CD14-positive monocyte (primary cell): ENCODE measurements around the gene ALLC. TPM values are rescaled to one million over a fixed set of nuclear protein-coding genes. Genes with fewer than 3 reads are reported as not detected.

Source experiments
- DNase-seq, 3 donors: peaks; one replicate each; pipeline ENCODE4 v3.0.0-alpha.2; 2011 to 2022
- H2AFZ ChIP-seq: 2 replicates; pipeline ENCODE4 v1.6.0; 2012; ENCODE audit warnings: mild to moderate bottlenecking, low read depth, low read length, inconsistent platforms; ENCODE audit not compliant: insufficient read depth, poor library complexity, severe bottlenecking
- H3K27ac ChIP-seq, 2 donors: 1 replicate in 1 of 2; 2 replicates in 1 of 2; pipeline ENCODE4 v1.5.1; 2012 to 2013; ENCODE audit warnings: low read length in 2 of 2, control low read depth in 1 of 2, inconsistent platforms in 1 of 2, low read depth in 1 of 2, mild to moderate bottlenecking in 1 of 2
- H3K27me3 ChIP-seq, 2 donors: one replicate each; pipeline versions ENCODE4 v1.6.0 to v1.6.1; 2011 to 2013; ENCODE audit warnings: low read length in 2 of 2; ENCODE audit not compliant: control insufficient read depth in 2 of 2, insufficient read depth in 2 of 2
- H3K36me3 ChIP-seq, 2 donors: replicated peaks in 1 of 2; 1 replicate in 1 of 2; 2 replicates in 1 of 2; pipeline versions ENCODE4 v1.5.1 to v1.6.1; 2012 to 2013; ENCODE audit warnings: low read length in 2 of 2, control low read depth in 1 of 2, inconsistent platforms in 1 of 2, mild to moderate bottlenecking in 1 of 2; ENCODE audit not compliant: insufficient read depth in 2 of 2, control insufficient read depth in 1 of 2
- H3K4me1 ChIP-seq, 2 donors: 1 replicate in 1 of 2; 2 replicates in 1 of 2; pipeline versions ENCODE4 v1.5.1 to v1.6.1; 2012 to 2013; ENCODE audit warnings: low read length in 2 of 2, control low read depth in 1 of 2, inconsistent platforms in 1 of 2, mild to moderate bottlenecking in 1 of 2, moderate library complexity in 1 of 2; ENCODE audit not compliant: insufficient read depth in 2 of 2, control insufficient read depth in 1 of 2
- H3K4me2 ChIP-seq: replicated peaks from 2 replicates; pipeline ENCODE3; 2012; ENCODE audit warnings: low read length, moderate library complexity, mild to moderate bottlenecking; ENCODE audit not compliant: poor library complexity, severe bottlenecking; ENCODE audit errors: extremely low read depth
- H3K4me3 ChIP-seq, 3 experiments: fragments of 200-600 bp in 1 of 3; sonication (generic) in 1 of 3; replicated peaks in 1 of 3; 1 replicate in 2 of 3; 2 replicates in 1 of 3; pipeline ENCODE4 v1.5.1; 2011 to 2013; ENCODE audit warnings: low read length in 3 of 3, mild to moderate bottlenecking in 3 of 3, control low read depth in 2 of 3, low read depth in 2 of 3, inconsistent platforms in 1 of 3, moderate library complexity in 1 of 3
- H3K79me2 ChIP-seq: 2 replicates; pipeline ENCODE4 v1.6.0; 2012; ENCODE audit warnings: mild to moderate bottlenecking, control low read depth, inconsistent platforms, low read length, moderate library complexity; ENCODE audit not compliant: insufficient read depth
- H3K9ac ChIP-seq: 2 replicates; pipeline ENCODE4 v1.6.0; 2017; ENCODE audit warnings: low read length, mild to moderate bottlenecking; ENCODE audit not compliant: insufficient read depth, poor library complexity, severe bottlenecking
- H3K9me3 ChIP-seq, 2 donors: replicated peaks in 1 of 2; 1 replicate in 1 of 2; 2 replicates in 1 of 2; pipeline versions ENCODE4 v1.5.1 to v1.6.1; 2012 to 2013; ENCODE audit warnings: low read length in 2 of 2, control low read depth in 1 of 2; ENCODE audit not compliant: control insufficient read depth in 1 of 2, insufficient read depth in 1 of 2
- H4K20me1 ChIP-seq: 2 replicates; pipeline ENCODE4 v1.6.0; 2012; ENCODE audit warnings: mild to moderate bottlenecking, low read length, control low read depth, moderate library complexity; ENCODE audit not compliant: insufficient read depth
- H3K27ac Mint-ChIP-seq, 7 donors: one replicate each; pipeline ENCODE4 v1.8.0; 2020; ENCODE audit warnings: mild to moderate bottlenecking in 7 of 7, mixed read lengths in 7 of 7, moderate library complexity in 6 of 7, inconsistent platforms in 2 of 7
- H3K27me3 Mint-ChIP-seq, 3 donors: one replicate each; pipeline ENCODE4 v1.8.0; 2021 to 2022; ENCODE audit warnings: low read depth in 3 of 3, mild to moderate bottlenecking in 3 of 3, mixed read lengths in 3 of 3, moderate library complexity in 3 of 3, inconsistent platforms in 1 of 3
- H3K36me3 Mint-ChIP-seq, 2 donors: one replicate each; pipeline ENCODE4 v1.8.0; 2020; ENCODE audit warnings: mixed read lengths in 2 of 2, inconsistent platforms in 1 of 2, mild to moderate bottlenecking in 1 of 2
- H3K4me1 Mint-ChIP-seq: one replicate; pipeline ENCODE4 v1.8.0; 2020; ENCODE audit warnings: mild to moderate bottlenecking, mixed read lengths
- H3K4me3 Mint-ChIP-seq, 2 donors: one replicate each; pipeline ENCODE4 v1.8.0; 2020; ENCODE audit warnings: mild to moderate bottlenecking in 2 of 2, mixed read lengths in 2 of 2, moderate library complexity in 1 of 2
- H3K9me3 Mint-ChIP-seq, 7 donors: one replicate each; pipeline ENCODE4 v1.8.0; 2020 to 2022; ENCODE audit warnings: mixed read lengths in 7 of 7, mild to moderate bottlenecking in 6 of 7, moderate library complexity in 6 of 7, inconsistent platforms in 2 of 7
- WGBS: methylation state at CpG from one replicate; pipeline ENCODE4 v1.1.5; 2013; ENCODE audit warnings: missing lambda C conversion rate; ENCODE audit not compliant: insufficient coverage; 5-methylcytosine and 5-hydroxymethylcytosine counted together
- intact Hi-C, 2 donors: fragments of 100-400 bp; cut with micrococcal nuclease; formaldehyde crosslinking; loops; one replicate each; pipeline versions ENCODE4 v1.15.0 to v1.15.1; 2023
- polyA plus RNA-seq, 3 donors: library from polyadenylated mRNA; depleted of rRNA in 1 of 3; unstranded in 2 of 3; stranded (reverse) in 1 of 3; fragments of 300-500 nt in 2 of 3; fragments of >200 nt in 1 of 3; fragmentation: Illumina TruSeq in 2 of 3; gene quantifications; 1 replicate in 2 of 3; 2 replicates in 1 of 3; pipeline ENCODE4 v1.2.3, GENCODE V29; 2012 to 2021
- TF ChIP-seq, protein P1 (sequence below): fragments of 200-600 bp; IDR thresholded peaks from one replicate; pipeline ENCODE4 v1.8.0; 2022; ENCODE audit warnings: antibody characterized with exemption, mild to moderate bottlenecking

Gene ALLC
- polyA plus RNA-seq, 3 donors: not detected

DNA sequence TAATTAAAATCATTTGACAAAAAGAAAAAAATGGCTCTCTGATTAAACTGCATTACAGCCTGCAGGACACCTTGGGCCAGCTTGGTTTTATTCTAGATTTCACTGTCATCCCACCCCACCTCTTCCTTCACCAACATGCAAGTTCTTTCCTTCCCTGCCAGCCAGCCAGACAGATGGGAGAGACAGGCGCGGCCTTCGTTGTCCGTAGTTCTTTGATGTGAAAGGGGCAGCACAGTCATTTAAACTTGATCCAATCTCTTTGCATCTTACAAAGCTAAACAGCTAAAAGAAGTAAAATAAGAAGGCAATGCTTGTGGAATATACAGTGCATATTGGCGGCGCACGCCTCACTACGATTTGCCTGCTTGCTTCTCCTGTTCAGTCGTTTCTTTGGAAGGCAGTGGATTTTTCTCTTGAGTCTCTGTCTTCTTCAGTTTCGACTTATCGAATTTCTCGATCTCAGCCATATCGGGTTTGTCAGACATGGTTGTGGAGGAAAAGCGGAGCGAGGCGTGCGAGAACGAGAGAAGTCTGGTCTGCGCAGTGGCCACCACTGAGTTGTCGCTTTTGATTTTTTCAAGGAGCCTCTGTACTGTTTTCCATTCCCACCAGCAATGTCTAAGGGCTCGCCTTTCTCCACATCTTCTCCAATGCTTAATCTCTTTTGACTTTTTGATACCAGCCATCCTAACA lies 40.7 kb upstream of the ALLC start:
- Mint-ChIP-seq H3K9me3 (peaks cover 13 to 37% (median 27%) of the 10 kb centered on the region in 7 donors), H3K27me3 (peaks cover 0 to 1% (median 0%) of the 10 kb centered on the region in 3 donors), H3K36me3 (no peaks in the 10 kb centered on the region), H3K4me3 (no peak overlapping the region), H3K4me1 (no peaks in the 10 kb centered on the region), H3K27ac (peak overlapping the region in 1 of 7 donors; percentile 75)
- Histone ChIP-seq H3K9ac (no peak overlapping the region), H3K4me1 (no peaks in the 10 kb centered on the region), H2AFZ (no peak overlapping the region), H3K27ac (no peak overlapping the region), H3K4me3 (no peak overlapping the region), H3K4me2 (no peak overlapping the region), H3K27me3 (no peaks in the 10 kb centered on the region), H3K79me2 (no peaks in the 10 kb centered on the region), H3K9me3 (peaks cover 0 to 13% of the 10 kb centered on the region in 2 donors), H3K36me3 (no peaks in the 10 kb centered on the region), H4K20me1 (no peaks in the 10 kb centered on the region)
- no peak for DNase-seq
- WGBS: 97% methylated on average over 8 of the region's 21 CpGs
- TF ChIP-seq, protein P1, sequence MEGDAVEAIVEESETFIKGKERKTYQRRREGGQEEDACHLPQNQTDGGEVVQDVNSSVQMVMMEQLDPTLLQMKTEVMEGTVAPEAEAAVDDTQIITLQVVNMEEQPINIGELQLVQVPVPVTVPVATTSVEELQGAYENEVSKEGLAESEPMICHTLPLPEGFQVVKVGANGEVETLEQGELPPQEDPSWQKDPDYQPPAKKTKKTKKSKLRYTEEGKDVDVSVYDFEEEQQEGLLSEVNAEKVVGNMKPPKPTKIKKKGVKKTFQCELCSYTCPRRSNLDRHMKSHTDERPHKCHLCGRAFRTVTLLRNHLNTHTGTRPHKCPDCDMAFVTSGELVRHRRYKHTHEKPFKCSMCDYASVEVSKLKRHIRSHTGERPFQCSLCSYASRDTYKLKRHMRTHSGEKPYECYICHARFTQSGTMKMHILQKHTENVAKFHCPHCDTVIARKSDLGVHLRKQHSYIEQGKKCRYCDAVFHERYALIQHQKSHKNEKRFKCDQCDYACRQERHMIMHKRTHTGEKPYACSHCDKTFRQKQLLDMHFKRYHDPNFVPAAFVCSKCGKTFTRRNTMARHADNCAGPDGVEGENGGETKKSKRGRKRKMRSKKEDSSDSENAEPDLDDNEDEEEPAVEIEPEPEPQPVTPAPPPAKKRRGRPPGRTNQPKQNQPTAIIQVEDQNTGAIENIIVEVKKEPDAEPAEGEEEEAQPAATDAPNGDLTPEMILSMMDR: no peak
- intact Hi-C loops: no loop called here

GRCh38 chr2:3618367-3618766 lies 39.6 kb upstream of the ALLC start:
- Mint-ChIP-seq H3K4me3 (no peak overlapping the region), H3K9me3 (peaks cover 11 to 29% (median 24%) of the 10 kb centered on the region in 7 donors), H3K27me3 (peaks cover 0 to 3% (median 2%) of the 10 kb centered on the region in 3 donors), H3K4me1 (no peaks in the 10 kb centered on the region), H3K27ac (no peak overlapping the region), H3K36me3 (no peaks in the 10 kb centered on the region)
- Histone ChIP-seq H3K4me3 (no peak overlapping the region), H3K4me1 (no peaks in the 10 kb centered on the region), H4K20me1 (no peaks in the 10 kb centered on the region), H3K9me3 (peaks cover 0 to 4% of the 10 kb centered on the region in 2 donors), H3K9ac (no peak overlapping the region), H2AFZ (no peak overlapping the region), H3K4me2 (no peak overlapping the region), H3K79me2 (no peaks in the 10 kb centered on the region), H3K36me3 (no peaks in the 10 kb centered on the region), H3K27me3 (no peaks in the 10 kb centered on the region), H3K27ac (no peak overlapping the region)
- no peak for DNase-seq
- TF ChIP-seq, protein P1: no peak
- intact Hi-C loops: no loop called here
